Measurements from ENCODE around the gene TTC28.

TTC28 gene

DNA sequence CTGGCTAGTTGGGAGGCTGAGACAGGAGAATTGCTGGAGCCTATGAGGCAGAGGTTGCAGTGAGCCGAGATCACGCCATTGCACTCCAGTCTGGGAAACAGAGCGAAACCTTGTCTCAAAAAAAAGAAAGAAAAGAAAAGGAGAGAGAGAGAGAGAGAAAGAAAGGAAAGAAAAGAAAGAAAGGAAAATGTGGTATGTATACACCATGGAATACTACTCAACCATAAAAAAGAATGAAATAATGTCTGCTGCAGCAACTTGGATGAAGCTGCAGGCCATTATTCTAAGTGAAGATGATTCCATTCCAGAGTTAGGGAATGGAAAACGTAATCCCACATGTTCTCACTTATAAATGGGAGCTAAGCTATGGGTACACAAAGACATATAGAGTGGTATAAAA, 30.8 kb downstream of the TTC28 start:
- Histone ChIP-seq H2BK15ac (ENCODE audit: low read depth, poor library complexity, severe bottlenecking) (no peak overlapping the region), H2AFZ (ENCODE audit: low read depth, low read length) (no peak overlapping the region), H3K27me3 (ENCODE audit: control insufficient read depth in 1 of 2, insufficient read depth in 1 of 2, low read length in 2 of 2) (no peaks in the 10 kb centered on the region), H3K4me1 (ENCODE audit: control insufficient read depth, insufficient read depth, low read depth, low read length) (no peaks in the 10 kb centered on the region), H3K4me3 (ENCODE audit: insufficient read depth in 1 of 2, low read depth in 1 of 2, low read length in 2 of 2) (no peak overlapping the region), H2BK5ac (ENCODE audit: low read depth, low read length, poor library complexity, severe bottlenecking) (no peak overlapping the region), H3K18ac (ENCODE audit: low read depth in 1 of 2, low read length in 2 of 2) (no peak overlapping the region), H3K9ac (ENCODE audit: low read length) (no peak overlapping the region), H2AK5ac (ENCODE audit: low read length, severe bottlenecking) (no peak overlapping the region), H4K91ac (ENCODE audit: low read length) (no peak overlapping the region), H3K27ac (ENCODE audit: low read length, poor library complexity, severe bottlenecking) (no peak overlapping the region), H3K23ac (ENCODE audit: low read length in 2 of 2) (no peak overlapping the region), H3K36me3 (ENCODE audit: control insufficient read depth in 1 of 2, insufficient read depth in 2 of 2, low read depth in 1 of 2, low read length in 2 of 2) (peaks cover 0 to 11% of the 10 kb centered on the region in 2 experiments), H3K4ac (ENCODE audit: low read depth in 1 of 2, low read length in 2 of 2) (no peak overlapping the region), H2BK12ac (ENCODE audit: low read length in 2 of 2) (no peak overlapping the region), H4K8ac (ENCODE audit: low read length) (no peak overlapping the region), H3K4me2 (ENCODE audit: low read length, poor library complexity, severe bottlenecking) (no peak overlapping the region), H3K9me3 (ENCODE audit: control insufficient read depth, low read length) (peaks cover 3% of the 10 kb centered on the region), H3K79me1 (replicated peaks; ENCODE audit: low read length, poor library complexity, severe bottlenecking) (peaks cover 6% of the 10 kb centered on the region), H3K14ac (ENCODE audit: low read length in 2 of 2) (no peak overlapping the region), H2BK120ac (ENCODE audit: low read depth, low read length) (no peak overlapping the region)
- no peak for DNase-seq
- 89% methylated on average over 2 of the region's 4 CpGs for WGBS

DNA sequence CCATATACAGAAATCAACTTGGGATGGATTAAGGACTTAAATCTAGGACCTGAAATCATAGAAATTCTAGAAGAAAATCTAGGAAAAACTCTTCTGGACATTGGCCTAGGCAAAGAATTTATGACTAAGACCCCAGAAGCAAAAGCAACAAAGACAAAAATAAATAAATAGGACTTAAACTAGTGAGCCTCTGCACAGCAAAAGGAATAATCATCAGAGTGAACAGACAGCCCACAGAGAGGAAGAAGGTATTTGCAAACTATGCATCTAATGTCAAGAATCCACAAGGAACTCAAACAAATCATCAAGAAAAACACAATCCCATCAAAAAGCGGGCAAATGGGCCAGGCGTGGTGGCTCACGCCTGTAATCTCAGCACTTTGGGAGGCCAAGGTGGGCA, 32.4 kb downstream of the TTC28 start:
- Histone ChIP-seq H3K36me3 (ENCODE audit: control insufficient read depth in 1 of 2, insufficient read depth in 2 of 2, low read depth in 1 of 2, low read length in 2 of 2) (peaks cover 0 to 5% of the 10 kb centered on the region in 2 experiments), H4K91ac (ENCODE audit: low read length) (no peak overlapping the region), H3K4me2 (ENCODE audit: low read length, poor library complexity, severe bottlenecking) (no peak overlapping the region), H2AFZ (ENCODE audit: low read depth, low read length) (no peak overlapping the region), H3K79me1 (replicated peaks; ENCODE audit: low read length, poor library complexity, severe bottlenecking) (peaks cover 8% of the 10 kb centered on the region), H3K4me3 (ENCODE audit: insufficient read depth in 1 of 2, low read depth in 1 of 2, low read length in 2 of 2) (no peak overlapping the region), H3K9me3 (ENCODE audit: control insufficient read depth, low read length) (no peaks in the 10 kb centered on the region), H2BK120ac (ENCODE audit: low read depth, low read length) (no peak overlapping the region), H3K9ac (ENCODE audit: low read length) (no peak overlapping the region), H3K4ac (ENCODE audit: low read depth in 1 of 2, low read length in 2 of 2) (no peak overlapping the region), H3K18ac (ENCODE audit: low read depth in 1 of 2, low read length in 2 of 2) (no peak overlapping the region), H2BK5ac (ENCODE audit: low read depth, low read length, poor library complexity, severe bottlenecking) (no peak overlapping the region), H3K4me1 (ENCODE audit: control insufficient read depth, insufficient read depth, low read depth, low read length) (no peaks in the 10 kb centered on the region), H3K23ac (ENCODE audit: low read length in 2 of 2) (no peak overlapping the region), H3K14ac (ENCODE audit: low read length in 2 of 2) (no peak overlapping the region), H4K8ac (ENCODE audit: low read length) (no peak overlapping the region), H3K27me3 (ENCODE audit: control insufficient read depth in 1 of 2, insufficient read depth in 1 of 2, low read length in 2 of 2) (no peaks in the 10 kb centered on the region), H2AK5ac (ENCODE audit: low read length, severe bottlenecking) (no peak overlapping the region), H2BK12ac (ENCODE audit: low read length in 2 of 2) (no peak overlapping the region), H3K27ac (ENCODE audit: low read length, poor library complexity, severe bottlenecking) (no peak overlapping the region), H2BK15ac (ENCODE audit: low read depth, poor library complexity, severe bottlenecking) (no peak overlapping the region)
- 68% methylated on average over 3 of the region's 3 CpGs for WGBS
- no peak for DNase-seq

DNA sequence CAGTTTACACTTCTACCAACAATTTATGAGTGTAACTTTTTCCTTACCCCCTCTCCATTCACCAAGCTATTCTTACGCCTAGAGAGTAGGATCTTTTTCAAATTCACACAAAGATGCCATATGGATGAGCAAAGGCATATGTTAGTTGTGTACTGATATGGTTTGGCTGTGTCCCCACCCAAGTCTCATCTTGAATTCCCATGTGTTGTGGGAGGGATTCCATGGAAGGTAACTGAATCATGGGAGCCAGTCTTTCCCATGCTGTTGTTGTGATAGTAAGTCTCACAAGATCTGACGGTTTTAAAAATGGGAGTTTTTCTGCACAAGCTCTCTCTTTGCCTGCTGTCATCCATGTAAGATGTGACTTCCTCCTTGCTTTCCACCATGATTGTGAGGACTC, 40.3 kb downstream of the TTC28 start:
- peaks cover 7% of the 10 kb centered on the region for H3K79me1 ChIP-seq (replicated peaks; ENCODE audit: low read length, poor library complexity, severe bottlenecking)
- no peaks in the 10 kb centered on the region for H3K4me1 ChIP-seq (ENCODE audit: control insufficient read depth, insufficient read depth, low read depth, low read length)
- H2AK5ac ChIP-seq (ENCODE audit: low read length, severe bottlenecking), result no peak overlapping the region
- H4K8ac ChIP-seq (ENCODE audit: low read length), result no peak overlapping the region
- no peaks in the 10 kb centered on the region for H3K9me3 ChIP-seq (ENCODE audit: control insufficient read depth, low read length)
- H3K4ac ChIP-seq (ENCODE audit: low read depth in 1 of 2, low read length in 2 of 2), result no peak overlapping the region
- no peak overlapping the region for H4K91ac ChIP-seq (ENCODE audit: low read length)
- no peak overlapping the region for H2BK15ac ChIP-seq (ENCODE audit: low read depth, poor library complexity, severe bottlenecking)
- DNase-seq, result no peak
- no peak overlapping the region for H3K23ac ChIP-seq (ENCODE audit: low read length in 2 of 2)
- no peak overlapping the region for H3K27ac ChIP-seq (ENCODE audit: low read length, poor library complexity, severe bottlenecking)
- H3K14ac ChIP-seq (ENCODE audit: low read length in 2 of 2), result no peak overlapping the region
- H3K18ac ChIP-seq (ENCODE audit: low read depth in 1 of 2, low read length in 2 of 2), result no peak overlapping the region
- H3K27me3 ChIP-seq (ENCODE audit: control insufficient read depth in 1 of 2, insufficient read depth in 1 of 2, low read length in 2 of 2), result no peaks in the 10 kb centered on the region
- H3K4me2 ChIP-seq (ENCODE audit: low read length, poor library complexity, severe bottlenecking), result no peak overlapping the region
- H3K4me3 ChIP-seq (ENCODE audit: insufficient read depth in 1 of 2, low read depth in 1 of 2, low read length in 2 of 2), result no peak overlapping the region
- H3K36me3 ChIP-seq (ENCODE audit: control insufficient read depth in 1 of 2, insufficient read depth in 2 of 2, low read depth in 1 of 2, low read length in 2 of 2), result peaks cover 0 to 6% of the 10 kb centered on the region in 2 experiments
- 100% methylated on average over 1 of the region's 2 CpGs for WGBS
- no peak overlapping the region for H3K9ac ChIP-seq (ENCODE audit: low read length)
- no peak overlapping the region for H2BK5ac ChIP-seq (ENCODE audit: low read depth, low read length, poor library complexity, severe bottlenecking)
- no peak overlapping the region for H2AFZ ChIP-seq (ENCODE audit: low read depth, low read length)
- H2BK120ac ChIP-seq (ENCODE audit: low read depth, low read length), result no peak overlapping the region
- H2BK12ac ChIP-seq (ENCODE audit: low read length in 2 of 2), result no peak overlapping the region

DNA sequence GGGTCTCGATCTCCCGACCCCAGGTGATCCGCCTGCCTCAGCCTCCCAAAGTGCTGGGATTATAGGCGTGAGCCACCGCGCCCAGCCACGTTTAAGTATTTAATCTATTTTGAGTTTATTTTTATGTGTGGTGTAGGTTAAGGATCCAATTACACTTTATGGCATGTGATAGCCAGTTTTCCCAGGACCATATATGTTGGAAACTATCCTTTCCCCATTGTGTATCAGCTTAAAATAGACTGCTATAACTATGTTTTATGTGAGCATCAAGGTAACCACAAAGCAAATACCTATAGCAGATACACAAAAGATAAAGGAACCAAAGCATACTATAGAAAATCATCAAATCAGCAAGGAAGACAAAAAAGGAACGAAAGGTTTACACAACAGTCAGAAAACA, 42.4 kb downstream of the TTC28 start:
- peaks cover 8% of the 10 kb centered on the region for H3K79me1 ChIP-seq (replicated peaks; ENCODE audit: low read length, poor library complexity, severe bottlenecking)
- H3K9me3 ChIP-seq (ENCODE audit: control insufficient read depth, low read length), result no peaks in the 10 kb centered on the region
- no peak overlapping the region for H4K8ac ChIP-seq (ENCODE audit: low read length)
- no peak overlapping the region for H2BK15ac ChIP-seq (ENCODE audit: low read depth, poor library complexity, severe bottlenecking)
- no peak overlapping the region for H3K14ac ChIP-seq (ENCODE audit: low read length in 2 of 2)
- no peak overlapping the region for H2AFZ ChIP-seq (ENCODE audit: low read depth, low read length)
- H3K27me3 ChIP-seq (ENCODE audit: control insufficient read depth in 1 of 2, insufficient read depth in 1 of 2, low read length in 2 of 2), result no peaks in the 10 kb centered on the region
- H3K9ac ChIP-seq (ENCODE audit: low read length), result no peak overlapping the region
- no peak overlapping the region for H3K18ac ChIP-seq (ENCODE audit: low read depth in 1 of 2, low read length in 2 of 2)
- DNase-seq, result no peak
- no peak overlapping the region for H2AK5ac ChIP-seq (ENCODE audit: low read length, severe bottlenecking)
- no peak overlapping the region for H3K27ac ChIP-seq (ENCODE audit: low read length, poor library complexity, severe bottlenecking)
- no peak overlapping the region for H3K4me3 ChIP-seq (ENCODE audit: insufficient read depth in 1 of 2, low read depth in 1 of 2, low read length in 2 of 2)
- no peak overlapping the region for H4K91ac ChIP-seq (ENCODE audit: low read length)
- H2BK120ac ChIP-seq (ENCODE audit: low read depth, low read length), result no peak overlapping the region
- no peak overlapping the region for H3K23ac ChIP-seq (ENCODE audit: low read length in 2 of 2)
- H2BK5ac ChIP-seq (ENCODE audit: low read depth, low read length, poor library complexity, severe bottlenecking), result no peak overlapping the region
- no peak overlapping the region for H3K4ac ChIP-seq (ENCODE audit: low read depth in 1 of 2, low read length in 2 of 2)
- peaks cover 0 to 6% of the 10 kb centered on the region in 2 experiments for H3K36me3 ChIP-seq (ENCODE audit: control insufficient read depth in 1 of 2, insufficient read depth in 2 of 2, low read depth in 1 of 2, low read length in 2 of 2)
- WGBS, result 91% methylated on average over 7 of the region's 8 CpGs
- no peak overlapping the region for H3K4me2 ChIP-seq (ENCODE audit: low read length, poor library complexity, severe bottlenecking)
- H3K4me1 ChIP-seq (ENCODE audit: control insufficient read depth, insufficient read depth, low read depth, low read length), result no peaks in the 10 kb centered on the region
- H2BK12ac ChIP-seq (ENCODE audit: low read length in 2 of 2), result no peak overlapping the region
